Activated CD4-positive, alpha-beta T cell treated with anti-CD3 and anti-CD28 coated beads, Interleukin-2, amount 10 ng/mL, durations not matched to agents 24 days and 14 days (primary cell): Measurements from ENCODE around the gene OR1M1. TPM values are rescaled to one million over a fixed set of nuclear protein-coding genes. Genes with fewer than 3 reads are reported as not detected.

Source experiments
- DNase-seq: peaks from one replicate; pipeline ENCODE4 v3.0.0; 2022
- H3K27ac Mint-ChIP-seq: one replicate; pipeline ENCODE4 v1.8.0; 2022; ENCODE audit warnings: mild to moderate bottlenecking, mixed read lengths
- H3K27me3 Mint-ChIP-seq: one replicate; pipeline ENCODE4 v1.8.0; 2022; ENCODE audit warnings: mixed read lengths
- H3K36me3 Mint-ChIP-seq: one replicate; pipeline ENCODE4 v1.8.0; 2022; ENCODE audit warnings: low read depth, mild to moderate bottlenecking, mixed read lengths
- H3K4me1 Mint-ChIP-seq: one replicate; pipeline ENCODE4 v1.8.0; 2021; ENCODE audit warnings: mixed read lengths
- H3K4me3 Mint-ChIP-seq: one replicate; pipeline ENCODE4 v1.8.0; 2022; ENCODE audit warnings: mild to moderate bottlenecking, moderate library complexity, mixed read lengths
- H3K9me3 Mint-ChIP-seq: one replicate; pipeline ENCODE4 v1.8.0; 2021; ENCODE audit warnings: mixed read lengths
- intact Hi-C: fragments of 100-400 bp; cut with micrococcal nuclease; formaldehyde crosslinking; loops from one replicate; pipeline ENCODE4 v1.15.1; 2023
- total RNA-seq: library from RNA; stranded (reverse); gene quantifications from 2 replicates; pipeline ENCODE4 v1.2.3, GENCODE V29; 2022

OR1M1 gene
- total RNA-seq, 1 donor from 2014 or later, result not detected

DNA sequence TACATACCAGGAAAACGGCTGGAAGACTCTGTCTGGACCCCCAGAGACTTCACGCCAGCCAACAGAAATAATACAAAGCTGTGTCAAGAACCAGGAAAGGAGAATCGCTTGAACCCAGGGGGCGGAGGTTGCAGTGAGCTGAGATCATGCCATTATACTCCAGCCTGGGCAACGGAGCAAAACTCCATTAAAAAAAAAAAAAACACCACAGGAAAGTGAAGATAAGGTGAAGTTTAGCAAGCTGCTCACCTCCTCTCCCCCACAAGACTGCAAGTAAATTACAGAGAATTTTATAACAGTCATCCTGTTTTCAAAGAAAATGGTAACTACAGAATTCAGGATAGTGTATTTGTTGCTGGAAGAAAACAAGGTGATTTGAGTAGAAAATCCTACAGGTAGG is 29.7 kb downstream of the OR1M1 start:
- peaks cover 7% of the 10 kb centered on the region for H3K9me3 Mint-ChIP-seq
- no peaks in the 10 kb centered on the region for H3K27me3 Mint-ChIP-seq
- H3K4me1 Mint-ChIP-seq, result no peaks in the 10 kb centered on the region
- intact Hi-C loops, result no loop called here
- no peak for DNase-seq
- H3K36me3 Mint-ChIP-seq, result no peaks in the 10 kb centered on the region
- H3K4me3 Mint-ChIP-seq, result no peak overlapping the region
- no peak overlapping the region for H3K27ac Mint-ChIP-seq

DNA sequence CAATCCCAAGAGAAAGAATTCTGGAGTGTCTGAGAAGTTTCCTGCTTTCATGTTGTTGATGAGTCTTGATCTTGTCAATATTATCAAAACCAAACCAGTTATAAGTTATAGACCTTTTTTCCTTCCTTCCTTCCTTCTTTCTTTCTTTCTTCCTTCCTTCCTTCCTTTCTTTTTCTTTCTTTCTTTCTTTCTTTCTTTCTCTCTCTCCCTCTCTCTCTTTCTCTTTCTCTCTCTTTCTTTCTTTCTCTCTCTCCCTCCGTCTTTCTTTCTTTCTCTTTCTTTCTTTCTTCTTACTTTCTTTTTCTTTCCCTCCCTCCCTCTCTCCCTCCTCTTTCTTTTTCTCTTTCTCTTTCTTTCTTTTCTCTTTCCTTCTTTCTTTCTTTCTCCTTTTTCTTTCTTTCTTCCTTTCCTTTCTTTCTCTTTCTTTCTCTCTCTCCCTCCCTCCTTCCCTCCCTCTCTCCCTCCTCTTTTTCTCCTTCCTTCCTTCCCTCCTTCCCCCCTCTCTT is 40.1 kb downstream of the OR1M1 start, which contains the start of gene OR7G3:
Gene OR7G3, minus strand, starts transcription at position 51 of the 506 bp plus-strand sequence. Its CDS starts 0 bp downstream, at position 51.
- H3K27ac Mint-ChIP-seq, result no peak within 1 kb of the TSS
- H3K36me3 Mint-ChIP-seq, result no peaks in the 10 kb centered on the region
- intact Hi-C loops, result no loop called here
- H3K27me3 Mint-ChIP-seq, result no peaks in the 10 kb centered on the region
- H3K4me1 Mint-ChIP-seq, result peaks cover 2% of the 10 kb centered on the region
- H3K4me3 Mint-ChIP-seq, result no peak within 1 kb of the TSS
- no peaks in the 10 kb centered on the region for H3K9me3 Mint-ChIP-seq
- no peak for DNase-seq

DNA sequence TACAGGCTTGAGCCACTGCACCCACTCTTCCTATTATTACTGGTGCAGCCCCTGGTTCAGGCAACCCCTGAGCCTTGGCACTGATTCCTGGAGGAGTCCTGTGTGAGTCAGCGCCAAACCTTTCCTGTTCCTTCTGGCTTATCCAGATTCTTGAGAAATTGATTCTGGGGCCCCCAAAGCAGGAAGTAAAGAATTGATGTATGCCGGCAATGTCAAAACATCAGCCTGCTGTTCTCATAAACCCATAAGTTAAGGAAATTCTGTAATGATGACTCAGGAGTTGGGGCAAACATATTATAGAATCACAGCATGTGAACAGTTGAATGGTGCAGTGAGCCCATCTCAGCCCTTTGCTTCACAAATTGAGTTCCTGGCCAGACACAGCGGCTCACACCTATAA is 41.3 kb downstream of the OR1M1 start:
- Mint-ChIP-seq H3K4me3 (no peak overlapping the region), H3K4me1 (peaks cover 2% of the 10 kb centered on the region), H3K9me3 (no peaks in the 10 kb centered on the region), H3K27ac (no peak overlapping the region), H3K27me3 (no peaks in the 10 kb centered on the region), H3K36me3 (no peaks in the 10 kb centered on the region)
- intact Hi-C loops, result no loop called here
- no peak for DNase-seq

DNA sequence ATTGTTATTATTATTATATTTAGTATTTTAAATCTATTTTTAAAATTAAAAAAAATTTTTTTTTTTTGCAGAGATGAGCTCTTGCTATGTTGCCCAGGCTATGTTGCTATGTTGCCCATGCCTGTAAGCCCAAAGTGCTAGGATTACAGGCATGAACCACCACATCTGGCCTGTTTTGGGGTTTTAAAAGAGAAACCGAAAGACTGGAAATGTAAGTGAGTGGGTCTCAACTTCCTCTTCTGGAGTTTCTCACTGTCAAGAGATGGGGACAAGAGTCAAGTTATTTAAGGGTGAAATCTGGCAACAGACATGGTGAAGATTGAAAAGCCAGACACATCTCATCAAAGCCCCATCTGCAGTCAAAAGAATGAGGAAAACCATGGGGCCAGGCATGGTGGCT is 44.1 kb downstream of the OR1M1 start:
- H3K4me1 Mint-ChIP-seq, result peaks cover 2% of the 10 kb centered on the region
- no peaks in the 10 kb centered on the region for H3K9me3 Mint-ChIP-seq
- peak; percentile 58 for DNase-seq
- intact Hi-C loops, result no loop called here
- H3K4me3 Mint-ChIP-seq, result no peak overlapping the region
- no peaks in the 10 kb centered on the region for H3K27me3 Mint-ChIP-seq
- H3K27ac Mint-ChIP-seq, result no peak overlapping the region
- H3K36me3 Mint-ChIP-seq, result no peaks in the 10 kb centered on the region

DNA sequence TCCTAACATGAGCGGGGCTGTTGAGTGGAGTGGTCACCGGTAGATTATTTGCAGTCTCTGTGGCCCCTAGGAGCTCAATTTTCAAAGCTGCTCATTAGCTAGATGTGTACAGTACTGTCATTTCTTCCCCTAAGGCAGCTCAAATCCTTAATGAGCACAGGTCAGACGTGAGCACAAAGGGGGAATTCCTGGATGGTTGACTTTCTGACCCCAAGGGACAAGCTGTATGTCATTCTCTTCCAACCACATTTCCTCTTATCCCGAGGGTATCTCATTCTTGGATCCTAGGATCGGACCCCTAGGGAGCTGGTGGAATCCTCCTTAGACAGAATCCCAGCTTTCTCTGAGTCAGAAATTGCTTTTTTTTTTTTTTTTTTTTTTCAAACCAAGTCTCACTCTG is 45.6 kb downstream of the OR1M1 start:
- Mint-ChIP-seq H3K4me1 (peaks cover 4% of the 10 kb centered on the region), H3K27me3 (no peaks in the 10 kb centered on the region), H3K9me3 (no peaks in the 10 kb centered on the region), H3K27ac (no peak overlapping the region), H3K36me3 (no peaks in the 10 kb centered on the region), H3K4me3 (no peak overlapping the region)
- DNase-seq, result no peak
- intact Hi-C loops, result no loop called here

DNA sequence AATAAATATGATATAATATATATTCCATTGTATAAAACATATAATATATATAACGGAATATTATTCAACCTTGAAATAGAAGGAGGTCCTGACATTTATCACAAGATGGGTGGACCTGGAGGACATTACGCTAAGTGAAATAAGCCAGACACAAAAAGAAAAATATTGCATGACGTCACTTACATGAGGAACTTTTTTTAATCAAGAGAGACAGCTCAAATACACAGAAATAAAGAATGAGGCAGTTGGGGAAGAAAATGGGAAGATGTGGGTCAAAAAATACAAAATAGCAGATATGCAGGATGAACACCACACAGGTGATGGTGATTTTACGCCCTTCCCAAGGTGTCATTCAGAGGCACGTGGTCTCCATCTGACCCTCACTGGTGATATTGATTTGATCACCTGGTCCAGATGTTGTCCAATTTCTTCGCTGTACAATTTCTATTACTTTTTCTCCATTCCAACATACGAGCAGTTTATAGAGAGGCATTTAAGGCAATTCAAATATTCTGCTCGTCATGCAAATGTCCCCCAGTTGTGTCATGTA is 52.8 kb downstream of the OR1M1 start:
- peaks cover 24% of the 10 kb centered on the region for H3K4me1 Mint-ChIP-seq
- H3K9me3 Mint-ChIP-seq, result peaks cover 4% of the 10 kb centered on the region
- H3K4me3 Mint-ChIP-seq, result peak overlapping the region; percentile 97
- H3K27ac Mint-ChIP-seq, result peak overlapping the region; percentile 97
- no peak for DNase-seq
- intact Hi-C loops, result loop anchor here (1.0 to 5.0 kb wide), 7 partner anchors 68 to 888 kb away; partner anchors contain the start of genes MBD3L1, ZNF266, ZNF558 and ZNF561
- H3K36me3 Mint-ChIP-seq, result peaks cover 34% of the 10 kb centered on the region
- H3K27me3 Mint-ChIP-seq, result no peaks in the 10 kb centered on the region

DNA sequence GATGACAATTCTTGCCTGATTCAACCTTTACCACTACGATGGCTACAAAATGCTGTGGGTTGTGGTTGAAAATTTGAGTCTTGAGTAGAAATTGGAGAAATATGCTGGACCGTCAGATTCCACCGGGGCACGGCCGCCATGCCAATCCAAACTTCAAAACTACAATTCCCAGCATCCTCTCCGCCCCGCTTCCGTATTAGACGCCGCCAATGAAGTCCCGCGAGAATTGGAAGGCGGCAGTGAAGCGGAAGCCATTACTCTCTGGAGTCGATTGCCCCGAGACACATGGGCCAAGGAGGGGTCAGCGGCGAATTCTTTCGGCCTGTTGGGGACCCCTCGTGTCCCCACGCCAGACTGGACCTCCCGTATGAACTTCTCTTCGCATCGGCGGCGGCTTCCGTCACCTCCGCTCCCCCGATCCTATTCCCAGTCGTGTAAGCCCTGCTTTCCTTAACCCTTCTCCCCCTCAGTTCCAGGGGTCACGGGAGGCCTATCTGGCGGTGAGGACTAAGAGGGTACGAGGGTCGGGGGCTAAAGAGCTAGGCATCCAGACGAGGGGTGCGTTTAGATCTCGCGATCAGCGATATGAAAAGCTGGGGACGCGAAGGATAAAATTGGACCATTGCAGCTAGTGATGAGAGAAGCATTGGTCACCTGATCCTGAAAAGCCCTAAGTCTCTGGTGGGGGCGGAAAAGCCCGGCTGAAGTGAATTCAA is 53.5 kb downstream of the OR1M1 start, which contains the start of gene ZNF317:
Gene ZNF317, plus strand, starts transcription at position 239 of the 716 bp plus-strand sequence. CDS start 15,620 bp downstream, outside the sequence.
- Mint-ChIP-seq H3K27me3 (no peaks in the 10 kb centered on the region), H3K4me1 (peaks cover 24% of the 10 kb centered on the region), H3K4me3 (peak within 1 kb of the TSS; percentile 97), H3K9me3 (peaks cover 4% of the 10 kb centered on the region), H3K27ac (peak within 1 kb of the TSS; percentile 97), H3K36me3 (peaks cover 40% of the 10 kb centered on the region)
- DNase-seq, result peak; percentile 97
- intact Hi-C loops, result loop anchor here (1.0 to 2.0 kb wide), 5 partner anchors 168 to 656 kb away; partner anchors contain the start of genes MBD3L1, ZNF266, ZNF558 and ZNF561

DNA sequence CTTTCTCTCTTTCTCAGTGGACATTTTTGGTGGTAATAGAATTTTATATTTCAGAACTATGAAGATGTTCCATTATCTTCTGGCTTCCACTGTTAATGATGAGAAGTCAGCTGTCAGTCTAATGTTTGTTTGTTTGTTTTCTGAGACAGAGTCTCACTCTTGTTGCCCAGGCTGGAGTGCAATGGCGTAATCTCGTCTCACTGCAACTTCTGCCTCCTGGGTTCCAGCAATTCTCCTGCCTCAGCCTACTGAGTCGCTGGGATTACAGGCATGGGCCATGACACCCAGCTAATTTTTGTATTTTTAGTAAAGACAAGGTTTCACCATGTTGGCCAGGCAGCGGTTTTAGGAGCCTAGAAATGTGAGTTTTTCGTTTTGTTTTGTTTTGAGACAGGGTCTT is 58.1 kb downstream of the OR1M1 start:
- H3K4me3 Mint-ChIP-seq, result no peak overlapping the region
- H3K27me3 Mint-ChIP-seq, result no peaks in the 10 kb centered on the region
- peaks cover 28% of the 10 kb centered on the region for H3K9me3 Mint-ChIP-seq
- H3K36me3 Mint-ChIP-seq, result peaks cover 82% of the 10 kb centered on the region
- DNase-seq, result no peak
- no peak overlapping the region for H3K27ac Mint-ChIP-seq
- peaks cover 17% of the 10 kb centered on the region for H3K4me1 Mint-ChIP-seq
- intact Hi-C loops, result no loop called here

Other genes with a start within 250 kb of the OR1M1 start
- gene MUC16, start 76.7 kb upstream of the OR1M1 start, total RNA-seq, result not detected in 2 replicates
- gene OR7G2, start 20.4 kb downstream of the OR1M1 start, total RNA-seq, result not detected in 2 replicates
- gene OR7G1, start 28.7 kb downstream of the OR1M1 start, total RNA-seq, result not detected in 2 replicates
- not detected in 2 replicates for gene OR7G3, start 39.9 kb downstream of the OR1M1 start, total RNA-seq
- gene ZNF317, start 53.3 kb downstream of the OR1M1 start, total RNA-seq, result 47.1 and 50.2 TPM in 2 replicates
- 0.37 and 0.80 TPM in 2 replicates for gene OR7D2, start 91.9 kb downstream of the OR1M1 start, total RNA-seq
- gene OR7D4, start 132.5 kb downstream of the OR1M1 start, total RNA-seq, result not detected in 2 replicates
- not detected in 2 replicates for gene OR7E24, start 163.9 kb downstream of the OR1M1 start, total RNA-seq
- 4.4 and 4.5 TPM in 2 replicates for gene ZNF699, start 222.8 kb downstream of the OR1M1 start, total RNA-seq
- 8.2 and 9.5 TPM in 2 replicates for gene ZNF559, start 237.1 kb downstream of the OR1M1 start, total RNA-seq